ENCODE results near the gene CTSS.
"Not testable (repeated sequence)": the region's sequence is repeated elsewhere in the genome, so short reads cannot be mapped to it uniquely, and the experiment has no call there.

Gene CTSS

GRCh38 chr1:150765296-150765976 lies at the start of gene CTSS:
CTSS (minus strand) TSS chr1:150765778; CDS start chr1:150764763, 1,015 bp downstream.
- DNase-seq: no peak

DNA sequence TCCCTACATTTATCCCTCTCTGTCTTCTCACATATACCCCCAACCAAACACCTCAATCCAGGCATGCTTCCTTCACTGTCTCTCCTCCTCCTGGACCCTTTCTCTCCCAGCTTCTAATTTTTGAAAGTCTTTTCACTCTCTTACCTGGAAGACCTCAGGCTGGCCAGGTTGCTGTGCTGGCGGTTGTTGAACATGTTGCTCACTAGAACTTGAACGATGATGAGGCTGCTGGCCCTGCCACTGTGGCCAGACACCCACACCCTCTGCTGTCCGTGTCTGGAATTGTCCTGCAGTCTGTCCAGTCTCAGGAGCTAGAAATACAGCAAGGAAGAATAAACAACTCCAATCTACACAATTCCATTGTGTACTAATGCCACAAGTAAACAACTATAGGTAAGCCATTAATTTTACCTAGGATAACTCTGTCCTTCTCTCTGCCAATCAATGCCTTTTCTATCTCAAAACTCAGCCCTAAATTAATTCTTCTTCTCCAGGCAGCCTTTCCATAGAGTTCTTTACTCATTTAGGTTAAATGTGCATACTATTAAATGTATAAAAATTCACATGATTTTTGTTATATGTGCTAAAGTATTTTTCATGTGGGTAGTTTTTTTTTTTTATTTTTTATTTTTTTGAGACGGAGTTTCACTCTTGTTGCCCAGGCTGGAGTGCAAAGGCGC lies 47.6 kb upstream of the CTSS start:
- DNase-seq: no peak

GRCh38 chr1:150810958-150811659 lies 45.5 kb upstream of the CTSS start:
- DNase-seq: no peak

GRCh38 chr1:150809651-150810050 lies 44.1 kb upstream of the CTSS start:
- no peak for DNase-seq

GRCh38 chr1:150808846-150809245 lies 43.3 kb upstream of the CTSS start:
- DNase-seq: no peak

- no peak for DNase-seq
Observed at GRCh38 chr1:150808121-150808520, 42.5 kb upstream of the CTSS start, which contains the start of gene CTSK. CTSK (minus strand) TSS chr1:150808260; CDS start chr1:150806805, 1,455 bp downstream.

DNA sequence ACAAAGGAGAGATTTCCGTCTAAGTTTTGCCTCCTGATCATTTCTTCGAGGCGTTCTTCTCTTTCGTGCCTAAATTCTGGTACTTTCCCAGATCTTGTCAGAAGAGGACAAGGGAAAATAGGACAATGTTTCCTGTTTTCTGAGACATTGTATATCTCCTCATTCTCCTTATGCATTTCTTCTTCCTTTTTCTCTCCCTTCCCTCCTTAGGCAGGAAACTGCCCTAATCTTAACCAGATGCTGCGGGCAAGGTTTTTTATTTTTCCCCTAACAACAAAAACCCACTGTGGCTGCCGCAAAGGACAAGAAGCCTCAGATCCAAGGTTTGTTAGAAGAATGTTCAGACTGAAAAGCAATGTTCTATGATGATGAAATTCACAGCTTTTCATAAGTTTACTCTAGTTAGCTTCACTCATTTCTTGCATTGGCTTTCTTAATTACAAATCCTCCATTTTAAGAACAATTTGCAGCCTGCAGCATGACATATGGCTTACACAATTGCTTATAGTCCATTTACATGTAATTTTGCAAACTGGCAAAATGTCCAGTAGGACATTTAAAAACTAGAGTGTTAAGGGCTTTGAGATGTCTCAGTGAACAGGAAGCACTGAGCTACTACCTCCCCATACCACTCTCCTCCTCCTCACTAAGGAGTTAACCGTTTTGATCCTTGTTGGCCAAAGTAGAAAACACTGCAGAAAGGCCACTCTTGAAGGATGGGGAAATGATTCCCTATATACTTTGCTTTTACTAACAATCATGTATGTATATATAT lies 41.9 kb upstream of the CTSS start:
- no peak for DNase-seq

- DNase-seq: no peak
Observed at GRCh38 chr1:150805899-150806298, 40.3 kb upstream of the CTSS start.

- DNase-seq: no peak
Observed at GRCh38 chr1:150804671-150805070, 39.1 kb upstream of the CTSS start.

DNA sequence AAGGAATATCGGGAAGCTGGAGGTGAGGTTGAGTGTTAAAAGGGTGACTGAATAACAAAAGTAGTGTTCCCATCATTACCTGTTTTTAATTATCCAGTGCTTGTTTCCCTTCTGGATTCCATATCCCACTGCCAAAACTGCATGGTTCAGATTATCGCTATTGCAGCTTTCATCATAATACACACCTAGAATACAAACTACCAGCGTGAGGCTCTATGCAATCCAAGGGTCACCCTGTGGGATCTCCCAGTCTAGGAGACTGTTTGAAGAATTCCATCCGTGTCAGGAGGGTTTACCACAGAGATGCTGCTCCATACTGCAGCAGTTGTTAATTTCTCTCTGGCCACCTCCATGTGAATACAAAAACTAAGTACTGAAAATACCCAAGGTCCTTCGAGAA lies 33.5 kb upstream of the CTSS start:
- DNase-seq: no peak

DNA sequence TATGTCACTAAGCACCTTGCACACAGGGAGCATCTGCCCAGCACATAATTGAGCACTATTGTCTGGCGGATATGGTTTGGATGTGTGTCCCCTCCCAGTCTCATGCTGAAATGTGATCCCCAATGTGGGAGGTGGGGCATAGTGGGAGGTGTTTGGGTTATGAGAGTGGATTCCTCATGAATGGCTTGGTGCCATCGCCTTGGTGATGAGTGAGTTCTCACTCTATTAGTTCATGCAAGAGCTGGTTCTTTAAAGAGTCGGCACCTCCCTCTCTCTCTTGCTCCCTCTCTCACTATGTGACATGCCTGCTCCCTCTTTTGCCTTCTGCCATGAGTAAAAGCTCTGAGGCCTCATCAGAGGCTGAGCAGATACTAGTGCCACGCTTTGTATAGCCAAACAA lies 32.9 kb upstream of the CTSS start:
- DNase-seq: no peak

- no peak for DNase-seq
Observed at GRCh38 chr1:150796374-150796773, 30.8 kb upstream of the CTSS start.

DNA sequence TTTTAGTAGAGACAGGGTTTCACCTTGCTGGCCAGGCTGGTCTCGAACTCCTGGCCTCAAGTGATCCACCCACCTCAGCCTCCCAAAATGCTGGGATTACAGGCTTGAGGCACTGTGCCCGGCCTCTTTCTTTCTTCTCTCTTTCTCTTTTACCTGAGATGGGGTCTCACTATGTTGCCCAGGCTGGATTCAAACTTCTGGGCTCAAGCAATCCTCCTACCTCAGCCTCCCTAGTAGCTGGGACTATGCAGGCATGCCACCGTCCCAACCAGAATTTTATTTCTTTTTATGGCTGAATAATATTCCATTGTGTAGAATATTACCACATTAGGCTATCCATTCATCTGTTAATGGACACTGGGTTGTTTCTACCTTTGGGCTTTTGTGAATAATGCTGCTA lies 28.2 kb upstream of the CTSS start:
- not testable (repeated sequence) for DNase-seq

DNA sequence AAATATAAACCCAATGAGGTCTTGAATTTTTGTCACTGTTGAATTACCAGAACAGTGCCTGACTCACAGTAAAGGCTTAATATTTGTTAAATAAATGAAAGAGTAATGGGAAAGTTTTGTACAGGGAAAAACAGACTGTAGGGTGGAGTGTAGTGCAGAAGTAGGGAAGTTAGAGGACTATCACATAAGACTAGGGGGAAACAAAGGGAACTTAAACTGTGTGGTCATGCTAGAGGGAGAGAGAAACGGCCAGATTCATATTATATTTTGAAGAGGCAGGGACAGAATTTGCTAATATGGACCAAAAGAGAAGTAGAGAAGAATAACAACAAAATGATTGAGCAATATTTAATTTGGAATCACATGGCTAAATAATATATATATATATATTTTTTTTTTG lies 27.6 kb upstream of the CTSS start:
- no peak for DNase-seq

DNA sequence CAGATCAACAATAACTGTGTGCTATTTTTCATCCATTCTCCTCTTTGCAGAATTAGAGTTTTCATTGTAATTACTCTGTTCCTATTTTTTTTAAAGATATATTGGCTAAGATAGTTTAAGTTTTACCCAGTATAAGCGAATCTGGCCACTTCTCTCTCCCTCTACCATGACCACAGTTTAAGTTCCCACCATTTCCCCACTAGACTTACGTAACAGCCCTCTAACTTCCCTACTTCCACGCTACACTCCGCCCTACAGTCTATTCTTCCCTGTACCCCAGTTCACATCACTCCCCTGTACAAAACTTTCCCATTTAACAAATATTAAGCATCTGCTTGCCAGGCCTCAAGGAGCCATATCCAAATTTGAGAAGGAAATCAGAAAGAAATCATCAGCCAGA lies 26.0 kb upstream of the CTSS start:
- no peak for DNase-seq

DNA sequence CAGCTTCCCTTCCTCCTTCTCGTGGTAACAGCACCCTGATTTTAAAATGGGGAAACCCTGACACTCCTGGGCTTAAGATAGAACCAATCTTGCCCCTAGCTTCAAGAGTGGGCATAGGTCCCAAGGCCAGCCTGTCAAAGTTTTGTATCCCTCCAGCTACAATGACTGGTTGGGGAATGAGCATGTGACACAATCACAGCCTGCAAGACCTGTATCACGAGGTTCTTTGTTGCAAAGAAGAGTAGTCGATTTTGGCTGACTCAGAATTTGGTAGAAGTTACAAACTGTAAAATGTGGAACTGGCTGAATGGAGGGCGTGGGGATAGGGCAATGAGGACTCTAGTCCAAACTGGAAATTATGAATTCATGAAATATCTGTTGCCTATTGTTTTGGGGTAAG lies 23.8 kb upstream of the CTSS start:
- no peak for DNase-seq

DNA sequence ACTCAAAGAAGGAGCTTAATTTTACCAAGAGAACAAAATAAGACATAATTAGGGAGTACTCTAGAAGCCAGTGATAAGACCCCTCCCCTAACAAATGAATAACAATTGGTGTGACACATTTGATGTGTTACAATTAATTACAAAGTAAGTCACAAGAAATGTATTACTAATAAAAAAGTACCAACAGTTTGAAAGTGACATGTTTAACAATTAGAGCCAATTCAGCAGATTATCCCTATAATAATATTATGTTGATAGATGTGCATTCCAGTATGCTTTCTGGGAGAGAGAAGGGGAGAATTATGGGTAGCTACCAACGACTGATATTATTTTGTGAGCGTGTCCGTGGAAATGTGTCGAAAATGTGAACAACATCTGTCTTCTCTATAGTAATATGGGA lies 23.4 kb upstream of the CTSS start:
- no peak for DNase-seq

DNA sequence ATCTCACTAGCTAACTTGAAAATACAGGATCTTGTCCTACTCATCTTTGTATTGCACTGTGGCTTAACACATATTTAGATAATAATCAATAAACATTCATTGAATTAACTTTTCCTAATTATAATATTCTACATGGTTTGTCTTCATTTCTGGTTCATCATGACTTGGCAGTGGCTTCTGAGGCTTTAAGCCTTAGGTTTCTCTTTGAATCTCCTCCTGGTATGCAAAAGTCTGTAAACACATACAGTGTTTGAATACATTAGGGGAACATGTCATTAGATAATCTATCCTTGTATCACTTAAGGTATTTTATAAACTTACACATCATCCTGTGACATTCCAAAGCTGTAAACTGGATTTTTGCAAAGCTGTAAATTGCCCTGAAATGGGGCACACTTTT lies 21.9 kb upstream of the CTSS start:
- DNase-seq: no peak

DNA sequence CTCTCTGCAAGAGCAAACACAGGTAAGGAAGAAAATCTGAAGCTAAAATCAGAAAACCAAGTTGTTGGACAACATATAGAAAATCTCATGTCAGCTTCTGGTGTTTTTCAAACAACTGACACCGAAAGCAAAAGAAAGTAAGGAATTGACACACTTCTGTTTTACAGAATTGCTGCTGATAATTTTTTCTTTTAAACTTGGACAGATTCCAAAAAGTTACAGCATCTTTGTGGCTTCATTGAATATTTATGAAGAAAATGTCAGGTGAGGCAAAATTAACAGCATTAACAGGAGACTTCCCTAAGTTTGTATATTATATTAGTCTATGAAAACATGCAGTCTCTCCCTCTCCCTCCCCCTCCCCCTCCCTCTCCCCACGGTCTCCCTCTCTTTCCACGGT lies 14.9 kb upstream of the CTSS start:
- DNase-seq: no peak

GRCh38 chr1:150778409-150778808 lies 12.8 kb upstream of the CTSS start:
- DNase-seq: no peak

GRCh38 chr1:150777544-150777943 lies 12.0 kb upstream of the CTSS start:
- DNase-seq: no peak

DNA sequence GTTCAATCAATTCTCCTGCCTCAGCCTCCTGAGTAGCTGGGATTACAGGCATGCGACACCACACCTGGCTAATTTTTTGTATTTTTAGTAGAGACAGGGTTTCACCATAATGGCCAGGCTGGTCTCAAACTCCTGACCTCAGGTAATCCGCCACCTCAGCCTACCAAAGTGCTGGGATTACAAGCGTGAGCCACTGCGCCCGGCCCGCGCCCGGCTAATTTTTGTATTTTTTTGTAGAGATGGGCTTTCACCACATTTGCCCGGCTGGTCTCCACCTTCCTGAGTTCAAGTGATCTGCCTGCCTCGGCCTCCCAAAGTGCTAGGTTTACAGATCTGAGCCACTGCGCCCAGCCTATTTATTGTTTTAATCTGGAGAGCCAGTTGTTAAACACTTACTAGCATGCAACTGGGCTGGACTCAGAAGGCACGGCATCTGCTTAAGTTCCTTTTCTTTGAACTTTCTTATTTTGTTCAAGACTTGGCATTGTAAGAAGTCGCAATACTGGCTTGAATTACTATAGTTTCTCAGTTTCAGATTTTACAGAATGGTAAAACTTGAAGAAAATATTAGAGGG lies 10.4 kb upstream of the CTSS start:
- DNase-seq: not testable (repeated sequence)

- no peak for DNase-seq
Observed at GRCh38 chr1:150775276-150775675, 9.7 kb upstream of the CTSS start.

Measured in activated effector memory CD4-positive, alpha-beta T cell treated with Interleukin-2 at 50 U/mL for 16 hours (primary cell).